ENCODE results near the gene ABHD10.

ABHD10 gene

DNA sequence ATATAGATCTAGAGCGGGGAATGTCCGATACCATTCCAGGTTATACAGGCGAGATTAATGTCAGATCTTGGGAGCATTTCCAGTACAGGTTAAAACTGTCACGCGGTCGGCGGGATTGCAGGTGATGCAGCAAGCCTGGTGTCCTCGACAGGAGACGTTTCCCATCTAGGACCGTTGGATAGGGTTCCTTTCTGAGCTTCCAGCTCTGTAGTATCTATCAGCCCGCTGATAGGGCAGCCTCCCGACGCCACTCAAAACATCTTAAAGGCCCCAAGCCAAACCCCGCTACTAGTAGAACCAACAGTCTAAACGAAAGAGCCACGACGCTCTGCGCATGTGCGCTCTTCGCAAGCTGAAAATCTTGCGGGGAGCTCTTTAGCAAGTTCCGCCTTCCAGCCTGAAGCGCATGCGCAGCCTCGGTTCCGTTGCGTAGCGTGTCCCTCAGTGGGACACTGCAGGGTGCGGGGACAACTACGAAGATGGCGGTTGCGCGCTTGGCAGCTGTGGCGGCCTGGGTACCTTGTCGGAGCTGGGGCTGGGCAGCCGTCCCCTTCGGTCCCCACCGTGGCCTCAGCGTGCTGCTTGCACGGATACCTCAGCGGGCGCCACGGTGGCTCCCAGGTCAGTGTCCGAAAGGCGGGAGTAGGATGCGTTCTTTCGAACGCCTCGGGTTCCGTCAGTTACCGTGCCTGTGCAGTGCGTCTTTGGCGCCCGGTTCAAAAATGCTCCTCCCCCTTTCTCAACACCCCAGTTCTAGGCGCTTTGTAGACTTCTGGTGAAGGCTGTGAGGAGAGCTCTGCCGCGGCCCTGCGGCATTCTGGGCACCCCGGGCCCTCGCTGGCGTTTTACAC lies at the start of gene ABHD10:
TSS of gene ABHD10 (plus strand) at position 444 of the 851 bp plus-strand sequence. CDS start at position 480, 36 bp downstream.
- Histone ChIP-seq H3K27ac (peak within 1 kb of the TSS; percentile 88), H3K27me3 (ENCODE audit: insufficient read depth, low read depth, severe bottlenecking) (no peaks in the 10 kb centered on the region), H3K36me3 (peaks cover 26% of the 10 kb centered on the region), H3K4me3 (ENCODE audit: low read depth, low read length) (peak within 1 kb of the TSS; percentile 83), H3K9me3 (ENCODE audit: severe bottlenecking) (no peaks in the 10 kb centered on the region)
- TF ChIP-seq, protein P1, sequence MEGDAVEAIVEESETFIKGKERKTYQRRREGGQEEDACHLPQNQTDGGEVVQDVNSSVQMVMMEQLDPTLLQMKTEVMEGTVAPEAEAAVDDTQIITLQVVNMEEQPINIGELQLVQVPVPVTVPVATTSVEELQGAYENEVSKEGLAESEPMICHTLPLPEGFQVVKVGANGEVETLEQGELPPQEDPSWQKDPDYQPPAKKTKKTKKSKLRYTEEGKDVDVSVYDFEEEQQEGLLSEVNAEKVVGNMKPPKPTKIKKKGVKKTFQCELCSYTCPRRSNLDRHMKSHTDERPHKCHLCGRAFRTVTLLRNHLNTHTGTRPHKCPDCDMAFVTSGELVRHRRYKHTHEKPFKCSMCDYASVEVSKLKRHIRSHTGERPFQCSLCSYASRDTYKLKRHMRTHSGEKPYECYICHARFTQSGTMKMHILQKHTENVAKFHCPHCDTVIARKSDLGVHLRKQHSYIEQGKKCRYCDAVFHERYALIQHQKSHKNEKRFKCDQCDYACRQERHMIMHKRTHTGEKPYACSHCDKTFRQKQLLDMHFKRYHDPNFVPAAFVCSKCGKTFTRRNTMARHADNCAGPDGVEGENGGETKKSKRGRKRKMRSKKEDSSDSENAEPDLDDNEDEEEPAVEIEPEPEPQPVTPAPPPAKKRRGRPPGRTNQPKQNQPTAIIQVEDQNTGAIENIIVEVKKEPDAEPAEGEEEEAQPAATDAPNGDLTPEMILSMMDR (IDR thresholded peaks at IDR 0.05; ENCODE audit: low read depth, low read length) = no peak
- peak; percentile 98 for DNase-seq

DNA sequence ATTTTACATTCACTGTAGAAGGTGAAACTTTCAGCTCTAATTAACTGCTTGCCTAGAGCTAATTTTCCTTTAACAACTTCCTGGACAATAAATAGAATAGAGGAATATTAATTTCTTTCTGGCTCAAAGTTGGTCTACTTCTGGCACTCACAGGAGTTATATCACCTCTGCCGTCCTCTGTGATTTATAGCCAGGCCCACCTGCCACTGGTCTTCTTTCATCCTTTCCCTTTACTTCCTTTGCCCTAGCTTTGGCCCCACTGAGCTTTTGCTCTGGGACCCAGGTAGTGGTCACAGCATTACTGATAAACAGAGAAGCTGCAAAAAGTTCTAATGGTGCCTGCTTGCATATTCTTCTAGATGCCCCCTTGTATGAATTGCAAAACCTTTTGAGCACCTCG lies 49.3 kb upstream of the ABHD10 start:
- no peak for DNase-seq
- no peak overlapping the region for H3K27ac ChIP-seq
- TF ChIP-seq, protein P1 (IDR thresholded peaks at IDR 0.05; ENCODE audit: low read depth, low read length) = no peak
- H3K36me3 ChIP-seq = no peaks in the 10 kb centered on the region
- no peak overlapping the region for H3K4me3 ChIP-seq (ENCODE audit: low read depth, low read length)
- no peaks in the 10 kb centered on the region for H3K9me3 ChIP-seq (ENCODE audit: severe bottlenecking)
- no peaks in the 10 kb centered on the region for H3K27me3 ChIP-seq (ENCODE audit: insufficient read depth, low read depth, severe bottlenecking)

DNA sequence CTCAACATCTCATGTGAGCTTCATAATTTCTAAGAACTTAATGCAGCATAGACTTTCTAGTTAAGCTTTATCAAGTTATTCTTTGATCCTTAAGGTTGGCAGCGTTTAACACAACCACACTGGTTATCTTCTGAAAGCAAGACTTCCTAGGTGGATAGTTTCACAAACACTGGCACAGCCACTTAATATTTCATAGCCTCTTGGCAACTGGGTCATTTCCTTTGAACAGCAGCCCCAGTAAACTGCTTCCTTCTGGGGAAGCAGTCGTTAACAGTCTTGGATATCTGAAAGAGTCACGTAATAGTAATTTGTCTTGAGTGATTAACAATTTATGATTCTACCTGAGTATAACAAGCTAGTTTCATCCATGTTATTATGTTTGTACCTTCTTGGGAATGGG lies 45.9 kb upstream of the ABHD10 start:
- TF ChIP-seq, protein P1 (IDR thresholded peaks at IDR 0.05; ENCODE audit: low read depth, low read length) = no peak
- H3K9me3 ChIP-seq (ENCODE audit: severe bottlenecking) = no peaks in the 10 kb centered on the region
- H3K27me3 ChIP-seq (ENCODE audit: insufficient read depth, low read depth, severe bottlenecking) = no peaks in the 10 kb centered on the region
- no peak for DNase-seq
- no peaks in the 10 kb centered on the region for H3K36me3 ChIP-seq
- no peak overlapping the region for H3K27ac ChIP-seq
- no peak overlapping the region for H3K4me3 ChIP-seq (ENCODE audit: low read depth, low read length)

DNA sequence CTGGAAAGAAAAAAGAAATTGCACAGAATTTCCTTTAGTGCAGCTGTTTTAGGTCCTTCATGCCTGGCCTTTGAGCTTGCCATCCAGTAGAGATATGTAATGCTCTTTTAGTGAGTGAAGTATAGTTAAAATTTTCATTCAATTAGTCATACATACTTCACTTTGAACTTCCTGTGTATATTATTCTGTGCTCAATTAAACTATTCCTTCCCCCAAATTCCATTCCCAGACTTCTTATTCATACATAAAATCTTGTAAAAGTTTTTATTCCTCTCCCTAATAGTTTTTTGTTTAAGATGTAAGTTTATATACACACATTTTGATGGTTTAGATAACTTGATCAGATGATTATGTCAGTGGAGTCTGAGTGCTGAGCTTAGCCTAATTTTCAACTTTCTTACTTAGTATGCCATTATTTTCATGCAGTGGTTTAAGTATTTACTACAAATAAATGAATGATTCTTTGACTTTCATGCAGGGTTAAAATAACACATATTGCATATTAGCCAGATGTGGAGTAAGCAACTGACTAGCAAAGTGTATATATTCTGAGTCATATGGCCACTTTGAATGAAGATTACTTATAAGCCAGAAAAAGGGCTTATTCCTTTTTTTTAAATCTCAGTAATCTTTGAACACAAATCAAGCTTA lies 42.5 kb upstream of the ABHD10 start:
- H3K27ac ChIP-seq = no peak overlapping the region
- no peaks in the 10 kb centered on the region for H3K27me3 ChIP-seq (ENCODE audit: insufficient read depth, low read depth, severe bottlenecking)
- DNase-seq = no peak
- TF ChIP-seq, protein P1 (IDR thresholded peaks at IDR 0.05; ENCODE audit: low read depth, low read length) = no peak
- no peaks in the 10 kb centered on the region for H3K36me3 ChIP-seq
- no peaks in the 10 kb centered on the region for H3K9me3 ChIP-seq (ENCODE audit: severe bottlenecking)
- H3K4me3 ChIP-seq (ENCODE audit: low read depth, low read length) = no peak overlapping the region

DNA sequence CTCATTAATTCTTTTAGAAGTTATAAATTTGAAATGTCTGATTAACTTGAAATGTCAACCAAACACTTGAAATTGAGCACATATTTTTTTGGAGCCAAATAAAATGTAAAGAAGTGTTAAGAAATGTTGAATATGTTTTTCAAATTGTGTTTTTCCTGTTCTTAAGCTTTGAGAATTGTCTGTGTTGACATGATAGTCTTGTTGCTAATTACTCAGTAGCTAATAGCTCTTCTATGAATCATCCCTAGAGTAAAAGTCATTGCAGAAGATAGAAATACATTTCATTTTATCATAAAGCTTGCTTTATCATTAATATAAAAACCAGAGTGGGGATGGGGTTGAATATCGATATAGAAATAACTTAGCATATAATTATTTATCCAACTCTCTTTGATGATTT lies 41.9 kb upstream of the ABHD10 start:
- Histone ChIP-seq H3K9me3 (ENCODE audit: severe bottlenecking) (no peaks in the 10 kb centered on the region), H3K27ac (no peak overlapping the region), H3K36me3 (no peaks in the 10 kb centered on the region), H3K4me3 (ENCODE audit: low read depth, low read length) (no peak overlapping the region), H3K27me3 (ENCODE audit: insufficient read depth, low read depth, severe bottlenecking) (no peaks in the 10 kb centered on the region)
- TF ChIP-seq, protein P1 (IDR thresholded peaks at IDR 0.05; ENCODE audit: low read depth, low read length) = no peak
- DNase-seq = no peak

All from WERI-Rb-1 (cell line).